Cerebellar nuclear complex (tissue), 1 donor: ENCODE data around the gene GIPC1.
A peak's percentile ranks its signal among the peaks of the same experiment; 100 is the strongest.

Experiments
- DNase-seq, 2 experiments: peaks; one replicate each; lab custom pipeline; 2025; lab: John Stamatoyannopoulos, UW

GIPC1 gene

GRCh38 chr19:14434543-14435319 lies 61.2 kb downstream of the GIPC1 start:
- no peak for DNase-seq

- DNase-seq = no peak
Measured at GRCh38 chr19:14433554-14434501, 62.1 kb downstream of the GIPC1 start.

- DNase-seq = peak in 1 of 2 experiments; percentile 2
Measured at GRCh38 chr19:14432791-14433553, 63.0 kb downstream of the GIPC1 start, which contains the start of gene PKN1. PKN1 (plus strand) TSS chr19:14433306; CDS start chr19:14433522, 216 bp downstream.

GRCh38 chr19:14430712-14431111 lies 65.2 kb downstream of the GIPC1 start:
- DNase-seq = no peak

GRCh38 chr19:14428882-14429416 lies 67.0 kb downstream of the GIPC1 start:
- DNase-seq = no peak
